Suppressor macrophage (primary cell): ENCODE data around the gene ELL.
"Not testable (repeated sequence)": the region's sequence is repeated elsewhere in the genome, so short reads cannot be mapped to it uniquely, and the experiment has no call there.

ENCODE experiments used
- DNase-seq, 4 experiments: peaks; one replicate each; pipeline ENCODE4 v3.0.0-alpha.2; 2020 to 2022
- total RNA-seq, 17 experiments: gene quantifications; one replicate each; lab custom pipeline; 2026; ENCODE audit warnings: mixed read lengths in 6 of 17, inconsistent platforms in 3 of 17; lab: John Stamatoyannopoulos, UW

Gene ELL
- total RNA-seq: 12.8 to 67.0 (median 34.8) reads per million in 17 experiments

- DNase-seq: peak in 1 of 4 experiments; percentile 17
These were observed at the start of gene ELL for GRCh38 chr19:18521692-18522123. ELL (minus strand) TSS chr19:18522070; CDS start chr19:18522055, 15 bp downstream.

- DNase-seq: no peak
These were observed 46.5 kb upstream of the ELL start for GRCh38 chr19:18568367-18568766.

DNA sequence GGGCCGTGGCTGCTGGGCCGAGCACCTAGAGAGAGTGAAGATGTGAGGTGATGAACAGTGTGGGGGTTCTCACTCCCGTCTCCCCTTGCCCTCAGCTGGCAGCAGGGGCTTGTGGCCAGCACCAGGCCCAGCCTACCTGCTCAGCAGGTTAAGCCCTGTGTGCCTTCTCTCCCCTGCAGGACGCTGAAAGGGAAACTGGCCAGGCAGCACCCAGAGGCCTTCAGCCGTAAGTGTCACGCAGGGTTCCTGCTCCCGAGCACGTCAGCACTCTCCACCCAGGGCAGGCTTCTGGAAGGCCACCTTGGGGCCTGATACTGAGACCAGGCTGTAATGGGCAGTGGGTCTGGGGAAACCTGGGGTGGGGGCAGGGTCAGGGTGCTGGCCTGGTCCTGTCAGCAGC is 45.1 kb upstream of the ELL start:
- DNase-seq: no peak

- no peak for DNase-seq
These were observed 40.2 kb upstream of the ELL start for GRCh38 chr19:18562086-18562485.

DNA sequence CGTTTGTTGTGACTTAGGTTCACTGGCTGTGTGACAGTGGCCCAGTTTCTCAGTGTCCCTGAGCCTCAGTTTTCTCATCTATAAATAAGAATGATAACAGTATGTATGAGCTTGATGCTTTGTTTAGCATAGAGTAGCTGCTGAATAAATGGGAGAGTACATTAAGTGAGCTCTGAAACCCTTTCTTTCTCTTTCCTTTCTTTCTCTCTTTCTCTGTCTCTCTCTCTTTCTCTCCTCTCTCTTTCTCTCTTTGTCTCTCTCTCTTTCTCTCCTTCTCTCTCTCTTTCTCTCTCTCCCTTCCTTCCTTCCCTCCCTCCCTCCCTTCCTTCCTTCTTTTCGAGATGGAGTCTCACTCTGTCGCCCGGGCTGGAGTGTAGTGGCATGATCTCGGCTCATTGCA is 37.8 kb upstream of the ELL start:
- no peak for DNase-seq

DNA sequence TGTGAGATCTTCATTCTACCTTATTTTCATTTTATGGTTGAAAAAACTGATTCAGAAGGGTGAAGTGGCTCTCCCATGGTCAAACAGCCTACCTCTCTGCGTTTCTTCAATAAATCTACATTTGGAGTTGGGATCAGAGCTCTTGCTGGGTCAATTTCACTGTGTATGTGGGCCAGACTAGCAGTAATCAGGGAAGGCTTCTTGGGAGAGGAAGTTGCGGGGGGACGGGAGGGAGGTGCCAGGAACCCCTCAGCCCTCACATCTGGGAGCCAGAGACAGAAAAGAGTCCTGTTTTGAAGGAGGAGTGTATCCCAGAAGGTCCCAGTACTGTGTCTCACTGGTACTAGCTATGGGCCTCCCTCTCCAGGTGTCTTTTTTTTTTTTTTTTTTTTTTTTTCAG is 36.7 kb upstream of the ELL start:
- peak in 3 of 4 experiments; percentile 30 to 50 (median 32) for DNase-seq

DNA sequence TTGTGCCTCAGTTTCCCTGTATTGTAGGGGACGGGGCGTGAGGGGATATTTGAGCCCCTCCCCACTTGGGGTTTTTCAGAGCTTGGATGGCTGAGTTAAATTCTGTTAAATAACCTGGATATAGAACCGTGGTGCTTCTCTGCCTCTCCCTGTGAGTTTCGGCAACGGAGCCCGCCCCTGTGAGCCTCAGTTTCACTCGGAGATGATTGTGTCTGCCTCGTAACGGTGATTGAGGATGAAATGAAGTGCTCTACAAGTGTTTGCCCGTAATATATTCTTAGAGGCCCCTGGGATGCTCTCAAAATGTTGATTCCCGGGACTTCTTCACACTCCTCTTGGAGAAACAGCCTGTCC is 36.3 kb upstream of the ELL start:
- peak in 1 of 4 experiments; percentile 6 for DNase-seq

DNA sequence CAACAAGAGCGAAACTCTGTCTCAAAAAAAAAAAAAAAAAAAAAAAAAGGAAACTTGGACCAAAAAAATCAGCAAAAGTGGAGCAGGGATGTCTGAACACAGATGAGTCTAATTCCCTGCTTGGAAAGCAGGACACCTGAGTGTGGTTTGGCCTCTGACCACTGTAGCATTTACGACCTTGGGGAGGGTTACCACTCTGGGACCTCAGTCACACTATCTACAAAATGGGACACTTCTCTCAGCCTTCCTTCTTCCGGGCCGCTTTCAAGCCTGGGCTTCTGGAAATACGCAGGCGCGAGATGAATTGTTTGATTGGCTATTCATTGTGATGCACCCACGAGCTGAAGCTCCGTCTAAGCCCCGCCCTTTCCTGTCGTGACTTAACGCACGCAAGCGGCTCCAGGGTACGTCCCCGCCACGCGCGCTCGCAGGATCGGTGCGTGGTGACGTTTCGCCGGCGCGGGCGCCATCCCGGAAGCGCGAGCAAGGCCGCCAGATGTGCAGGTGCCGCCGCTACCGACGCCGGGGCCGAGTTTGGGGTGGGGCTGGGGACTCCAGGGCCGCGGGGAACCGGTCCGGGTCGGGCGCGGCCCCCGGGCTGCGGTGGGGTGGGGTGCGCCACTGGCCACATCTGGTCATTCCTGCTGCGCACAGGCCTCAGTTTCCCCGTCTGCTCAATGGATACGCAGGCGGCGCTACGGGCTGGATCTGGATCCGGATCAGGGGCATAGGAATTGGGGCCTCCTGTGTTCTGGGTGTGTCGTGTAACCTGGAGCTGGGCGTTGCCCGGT is 35.7 kb upstream of the ELL start, which contains the start of gene KXD1:
KXD1 (plus strand) TSS at position 460 of the 791 bp plus-strand sequence. CDS start 4,187 bp downstream, outside the sequence.
- peak; percentile 99 to 100 (median 100) for DNase-seq

DNA sequence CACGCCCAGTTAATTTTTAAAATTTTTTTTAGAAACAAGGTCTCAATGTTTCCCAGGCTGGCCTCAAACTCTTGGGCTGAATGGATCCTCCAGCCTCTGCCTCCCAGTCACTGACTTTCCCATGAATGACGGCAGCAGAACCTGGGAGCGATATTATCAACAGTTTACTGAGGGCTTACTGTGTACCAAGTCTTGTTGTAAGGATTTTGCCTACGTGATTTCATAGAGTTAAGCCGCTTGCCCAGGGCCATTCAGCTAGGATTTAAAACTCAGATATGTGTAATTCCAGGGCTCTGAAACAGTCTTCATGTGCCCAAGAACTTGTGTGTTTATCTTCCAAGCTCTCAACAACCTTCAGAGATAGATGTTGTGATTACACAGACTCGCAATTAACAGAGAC is 29.8 kb upstream of the ELL start:
- no peak for DNase-seq

- DNase-seq: peak; percentile 85 to 94 (median 90)
These were observed 22.1 kb upstream of the ELL start for GRCh38 chr19:18543814-18544475.

GRCh38 chr19:18542941-18543813 is 21.3 kb upstream of the ELL start, which contains the start of gene FKBP8:
FKBP8 (minus strand) TSS chr19:18543573; CDS start chr19:18541970, 1,603 bp downstream.
- peak; percentile 94 to 98 (median 96) for DNase-seq

DNA sequence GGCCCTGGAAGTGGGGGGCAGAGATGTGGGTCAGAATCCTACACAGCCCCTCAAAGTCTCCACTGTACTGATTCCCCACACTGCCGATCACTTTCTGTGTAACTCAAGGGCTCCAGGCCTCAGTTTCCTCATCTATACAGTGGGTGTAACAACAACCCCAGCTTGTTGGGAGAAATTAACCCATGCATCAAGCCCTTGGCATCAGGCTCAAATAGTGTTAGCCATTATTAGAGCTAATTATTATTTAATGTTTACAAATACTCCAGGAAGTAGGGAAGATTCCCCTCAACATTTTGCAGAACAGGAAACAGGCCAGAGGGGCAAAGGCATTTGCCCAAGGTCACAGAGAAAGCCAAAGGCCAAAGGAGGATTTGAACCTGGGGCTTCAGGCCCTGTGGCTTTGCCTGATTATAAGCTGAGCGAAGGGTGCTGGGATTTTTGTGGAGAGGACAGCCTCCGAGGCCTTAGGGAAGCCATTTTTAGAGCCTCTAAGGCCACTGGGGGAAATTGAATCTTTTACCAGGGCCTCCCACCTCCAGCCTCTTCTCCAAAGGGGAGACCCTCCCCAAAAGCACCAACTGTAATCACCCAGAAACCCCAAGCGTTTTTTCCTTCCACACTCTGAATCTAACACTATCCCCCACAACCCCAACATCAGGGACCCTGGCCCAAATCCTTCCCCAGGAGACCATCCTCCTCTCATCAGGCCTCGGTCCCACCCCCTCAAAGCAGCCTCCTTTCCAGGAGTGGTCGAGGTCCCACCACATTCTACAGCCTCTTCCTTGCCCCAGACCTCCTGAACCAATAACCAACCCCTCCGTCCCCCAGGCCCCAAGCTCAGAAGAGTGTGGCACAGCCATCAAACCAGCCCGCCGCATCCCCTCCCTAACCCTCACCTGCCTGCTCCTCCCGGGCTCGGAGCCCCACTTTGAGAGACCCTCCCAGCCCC is 20.4 kb upstream of the ELL start:
- DNase-seq: peak in 2 of 4 experiments; percentile 30 to 35

DNA sequence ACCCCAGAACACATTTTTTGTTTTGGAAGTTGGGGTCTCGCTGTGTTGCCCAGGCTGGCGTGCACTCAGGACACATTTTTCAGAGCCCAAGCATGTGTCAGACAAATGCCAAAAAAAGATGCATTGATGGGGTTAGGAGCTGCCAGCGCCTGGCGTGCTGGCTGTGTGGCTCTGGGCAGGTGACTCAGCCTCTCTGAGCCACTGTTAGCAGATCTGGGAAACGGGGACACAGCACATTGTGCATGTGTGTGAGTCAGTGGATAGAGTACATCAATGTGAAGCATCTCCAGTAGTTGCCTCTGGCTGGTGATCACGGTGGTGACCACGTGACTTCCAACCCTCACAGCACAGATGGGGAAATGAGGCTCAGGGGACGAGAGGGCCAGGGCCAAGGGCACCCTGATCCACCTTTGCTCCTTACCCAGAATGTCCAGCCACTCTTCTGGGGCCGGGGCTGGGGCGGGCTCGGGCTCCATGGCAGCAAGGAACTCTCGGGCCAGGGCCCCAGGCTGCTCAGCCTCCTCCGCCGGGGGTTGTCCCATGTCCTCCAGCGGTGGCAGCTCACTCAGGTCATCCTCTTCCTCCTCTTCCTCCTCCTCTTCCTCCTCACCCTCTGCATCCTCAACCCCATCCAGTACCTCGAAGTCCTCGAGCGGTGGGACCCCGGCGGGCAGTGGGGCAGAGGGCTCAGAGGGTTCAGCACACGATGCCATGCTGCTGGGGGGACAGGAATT is 19.6 kb upstream of the ELL start:
- peak in 3 of 4 experiments; percentile 15 to 45 (median 38) for DNase-seq

- not testable (repeated sequence) for DNase-seq
These were observed 18.3 kb upstream of the ELL start for GRCh38 chr19:18540200-18540599.

- DNase-seq: no peak
These were observed 17.5 kb upstream of the ELL start for GRCh38 chr19:18539372-18539771.

DNA sequence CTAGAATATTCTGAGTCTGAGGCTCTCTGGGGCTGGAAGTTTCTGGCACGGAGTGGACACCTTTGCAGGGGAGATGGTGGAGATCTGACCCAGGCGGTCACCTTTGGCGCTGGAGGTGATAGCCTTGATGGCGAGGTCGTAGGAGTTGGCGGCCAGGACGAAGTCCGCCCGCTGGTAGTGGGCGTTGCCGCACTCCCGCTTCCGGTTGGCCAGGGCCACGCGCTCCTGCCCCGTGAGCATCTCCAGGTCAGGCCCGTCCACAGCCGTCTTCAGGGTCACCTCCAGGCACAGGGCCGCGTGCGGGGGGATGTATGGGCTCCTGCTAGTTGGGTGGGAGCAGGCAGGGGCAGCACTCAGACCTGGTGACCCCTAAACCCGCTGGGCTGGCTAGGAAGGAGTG is 16.2 kb upstream of the ELL start:
- DNase-seq: no peak

DNA sequence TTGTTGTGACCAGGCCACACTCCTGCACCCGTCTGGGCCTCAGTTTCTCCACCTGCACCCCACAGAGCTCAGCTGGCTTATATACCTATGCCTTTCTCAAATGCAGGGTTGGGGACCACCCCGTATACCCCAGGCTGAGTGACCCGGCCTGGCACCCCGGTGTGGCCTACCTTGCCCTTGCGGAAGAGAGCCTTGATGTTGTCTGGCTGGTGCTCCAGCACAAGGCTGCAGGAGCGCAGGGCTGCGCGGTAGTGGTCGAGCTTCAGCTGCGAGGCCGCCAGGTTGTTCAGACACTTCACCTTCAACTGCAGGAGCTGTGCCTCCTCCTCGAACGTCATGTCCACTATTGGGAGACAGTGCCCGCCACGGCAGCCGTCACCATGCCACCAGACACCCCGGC is 15.6 kb upstream of the ELL start:
- DNase-seq: no peak

DNA sequence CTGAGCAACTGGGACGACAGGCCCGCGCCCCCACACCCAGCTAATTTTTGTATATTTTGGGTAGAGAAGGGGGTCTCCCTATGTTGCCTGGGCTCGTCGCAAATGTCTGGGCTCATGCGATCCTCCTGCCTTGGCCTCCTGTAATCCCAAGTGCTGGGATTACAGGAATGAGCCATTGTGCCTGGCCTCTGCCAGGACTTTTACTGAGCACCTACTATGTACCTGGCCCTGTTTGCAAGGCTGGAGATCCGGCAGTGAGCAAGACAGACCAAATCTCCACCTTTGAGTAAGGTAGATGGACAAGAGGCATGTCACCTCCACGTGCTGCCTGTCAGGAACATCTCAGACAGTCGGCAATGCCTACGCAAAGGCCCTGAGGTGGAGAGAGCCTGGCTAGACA is 14.6 kb upstream of the ELL start:
- DNase-seq: no peak

DNA sequence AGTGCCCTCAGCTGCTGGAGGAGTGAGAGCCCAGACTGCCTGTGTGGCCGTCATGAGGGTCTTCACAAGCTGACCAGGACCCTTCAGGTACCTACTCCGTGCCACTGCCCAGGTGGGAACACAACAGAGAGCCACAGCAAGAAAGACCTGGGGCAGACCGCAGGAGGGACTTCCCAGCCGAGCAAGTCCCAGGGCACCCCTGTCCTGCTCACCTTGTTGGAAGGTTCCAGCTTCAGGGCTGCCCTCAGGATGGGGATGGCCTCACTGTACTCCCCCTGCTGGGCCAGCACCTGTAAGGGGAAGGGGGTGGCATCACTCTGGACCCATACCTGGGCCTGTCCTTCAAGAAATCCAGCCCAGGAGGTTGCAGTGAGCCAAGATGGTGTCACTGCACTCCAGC is 11.2 kb upstream of the ELL start:
- DNase-seq: no peak

- DNase-seq: no peak
These were observed 10.5 kb upstream of the ELL start for GRCh38 chr19:18532168-18532890.
